BLaER1 treated with 17β-estradiol and CSF1 and Interleukin-3, amounts not matched to agents 10 nM and 100 nM (cell line): ENCODE measurements around the gene HOXB5.
A peak's percentile ranks its signal among the peaks of the same experiment; 100 is the strongest.

Experiments used
- H3K27ac ChIP-seq, 11 experiments: shearing (Covaris generic); formaldehyde crosslinking; 2 replicates each; pipeline ENCODE4 v1.8.1; 2022
- H3K27me3 ChIP-seq, 11 experiments: shearing (Covaris generic); formaldehyde crosslinking; 2 replicates each; pipeline ENCODE4 v1.8.1; 2022
- H3K36me3 ChIP-seq, 11 experiments: shearing (Covaris generic); formaldehyde crosslinking; 2 replicates each; pipeline ENCODE4 v1.8.1; 2022
- H3K4me1 ChIP-seq, 10 experiments: shearing (Covaris generic); formaldehyde crosslinking; 2 replicates each; pipeline ENCODE4 v1.8.1; 2022
- H3K4me2 ChIP-seq, 11 experiments: shearing (Covaris generic); formaldehyde crosslinking; 2 replicates each; pipeline ENCODE4 v1.8.1; 2022
- H3K4me3 ChIP-seq, 10 experiments: shearing (Covaris generic); formaldehyde crosslinking; 2 replicates each; pipeline ENCODE4 v1.8.1; 2022
- H3K9ac ChIP-seq, 11 experiments: shearing (Covaris generic); formaldehyde crosslinking; 2 replicates each; pipeline ENCODE4 v1.8.1; 2022
- H3K9me3 ChIP-seq, 11 experiments: shearing (Covaris generic); formaldehyde crosslinking; replicated peaks in 1 of 11; 2 replicates each; pipeline ENCODE4 v1.8.1; 2022
- H4K20me1 ChIP-seq, 11 experiments: shearing (Covaris generic); formaldehyde crosslinking; 2 replicates each; pipeline ENCODE4 v1.8.1; 2022
- Cebpa-rat ChIP-seq, 11 experiments: shearing (Covaris generic); IDR thresholded peaks; 2 replicates each; pipeline ENCODE4 v1.8.1; 2022

The HOXB5 gene

GRCh38 chr17:48593126-48593829, at the start of gene HOXB5:
TSS of gene HOXB5 (minus strand) at chr17:48593779. CDS start at chr17:48593682, 97 bp downstream.
- Histone ChIP-seq H3K9me3 (peaks cover 0 to 12% (median 9%) of the 10 kb centered on the region in 11 experiments; a peak in 13 of 22 replicates), H3K36me3 (no peaks in the 10 kb centered on the region), H3K27ac (no peak within 1 kb of the TSS), H4K20me1 (peaks cover 0 to 96% (median 87%) of the 10 kb centered on the region in 11 experiments; a peak in 18 of 22 replicates), H3K9ac (no peak within 1 kb of the TSS), H3K4me3 (peak within 1 kb of the TSS in 4 of 10 experiments; percentile 8 to 44 (median 40); a peak in 6 of 20 replicates), H3K27me3 (peaks cover 98 to 100% (median 100%) of the 10 kb centered on the region in 11 experiments), H3K4me1 (peaks cover 0 to 8% (median 4%) of the 10 kb centered on the region in 10 experiments; a peak in 8 of 20 replicates), H3K4me2 (peak within 1 kb of the TSS in 7 of 11 experiments; percentile 4 to 97 (median 38); a peak in 11 of 22 replicates)
- no peak for TF ChIP-seq Cebpa-rat (IDR thresholded peaks at IDR 0.05)

- Histone ChIP-seq H3K4me3 (no peak overlapping the region), H3K9me3 (peaks cover 0 to 16% (median 0%) of the 10 kb centered on the region in 11 experiments; a peak in 7 of 22 replicates), H4K20me1 (peaks cover 0 to 89% (median 67%) of the 10 kb centered on the region in 11 experiments; a peak in 16 of 22 replicates), H3K36me3 (no peaks in the 10 kb centered on the region), H3K4me2 (no peak overlapping the region), H3K4me1 (peaks cover 4 to 14% (median 11%) of the 10 kb centered on the region in 10 experiments; a peak in 13 of 20 replicates), H3K27me3 (peaks cover 100% of the 10 kb centered on the region in 11 experiments), H3K27ac (no peak overlapping the region), H3K9ac (no peak overlapping the region)
- no peak for TF ChIP-seq Cebpa-rat (IDR thresholded peaks at IDR 0.05)
Measured at GRCh38 chr17:48642843-48643696, 49.5 kb upstream of the HOXB5 start.

DNA sequence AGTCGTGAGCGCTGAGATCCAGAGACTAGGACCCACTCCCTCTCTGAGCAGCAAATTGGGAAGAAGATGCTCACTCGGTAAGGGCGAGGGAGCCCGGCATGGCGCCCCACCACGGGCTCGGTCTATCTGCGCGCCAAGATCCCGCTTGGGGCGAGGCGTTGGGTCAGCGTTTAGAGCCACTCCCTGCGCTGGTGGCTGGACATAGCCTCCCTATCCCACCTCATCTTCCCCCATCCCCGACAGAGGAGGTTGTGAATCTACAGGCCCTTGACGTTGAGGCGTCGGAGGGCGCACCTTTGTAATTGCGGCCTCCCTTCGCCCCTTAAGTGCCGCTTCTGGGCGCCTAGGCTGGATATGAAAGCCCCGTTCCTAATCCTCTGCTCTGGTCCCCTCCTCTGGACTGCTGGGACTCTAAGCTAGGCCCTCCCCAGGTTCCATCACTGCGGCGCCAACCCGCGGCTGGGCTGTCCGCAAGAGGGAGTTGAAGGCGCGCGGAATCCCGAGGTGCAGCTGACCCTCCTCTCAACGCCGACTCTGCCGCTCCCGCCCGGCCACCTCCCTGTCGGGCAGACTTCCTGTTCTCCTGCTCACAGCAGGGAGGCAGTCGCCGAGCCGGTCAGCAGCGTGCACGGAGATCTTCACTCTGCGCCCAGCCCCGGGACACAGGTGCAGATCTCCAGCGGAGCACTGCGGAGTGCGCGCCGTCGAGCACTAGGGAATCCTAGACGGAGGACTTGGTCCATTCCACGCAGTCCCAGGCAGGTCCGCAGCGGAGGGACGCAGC, 48.7 kb upstream of the HOXB5 start:
- Histone ChIP-seq H3K9ac (no peak overlapping the region), H3K4me1 (peaks cover under 1 to 9% (median 7%) of the 10 kb centered on the region in 10 experiments; a peak in 13 of 20 replicates), H3K4me2 (no peak overlapping the region), H3K27ac (no peak overlapping the region), H4K20me1 (peaks cover 0 to 91% (median 73%) of the 10 kb centered on the region in 11 experiments; a peak in 16 of 22 replicates), H3K27me3 (peaks cover 100% of the 10 kb centered on the region in 11 experiments), H3K9me3 (peaks cover 0 to 16% (median 0%) of the 10 kb centered on the region in 11 experiments; a peak in 7 of 22 replicates), H3K4me3 (no peak overlapping the region), H3K36me3 (no peaks in the 10 kb centered on the region)
- no peak for TF ChIP-seq Cebpa-rat (IDR thresholded peaks at IDR 0.05)

DNA sequence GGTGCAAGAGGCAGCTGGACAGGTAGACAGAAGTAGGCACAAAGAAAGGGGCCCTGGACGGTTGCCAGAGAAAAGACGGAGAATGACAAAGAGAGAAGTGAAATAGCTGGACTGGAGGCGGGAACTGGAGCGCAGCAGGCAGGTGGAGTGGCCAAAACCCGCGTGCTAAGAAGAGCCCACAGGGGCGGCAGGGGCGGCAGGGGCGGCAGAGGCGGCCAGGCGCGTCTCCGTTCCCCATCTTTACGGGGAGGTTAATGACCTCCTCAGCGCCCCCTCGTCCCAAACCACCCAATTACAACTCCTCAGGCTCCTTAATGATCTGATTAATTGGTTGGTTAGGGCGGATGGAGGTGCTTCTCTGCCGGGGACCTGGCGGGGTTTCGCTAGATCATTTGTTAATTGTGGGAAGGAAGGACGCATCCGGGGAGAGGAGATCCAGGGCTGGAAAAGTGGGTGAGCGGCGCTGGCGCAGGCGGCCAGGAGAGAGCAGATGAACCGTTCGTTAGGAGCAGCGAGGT, 48.0 kb upstream of the HOXB5 start:
- H3K27ac ChIP-seq, result no peak overlapping the region
- H3K36me3 ChIP-seq, result no peaks in the 10 kb centered on the region
- no peak overlapping the region for H3K4me2 ChIP-seq
- no peak for TF ChIP-seq Cebpa-rat (IDR thresholded peaks at IDR 0.05)
- peaks cover 100% of the 10 kb centered on the region in 11 experiments for H3K27me3 ChIP-seq
- peaks cover 0 to 6% (median 5%) of the 10 kb centered on the region in 10 experiments; a peak in 12 of 20 replicates for H3K4me1 ChIP-seq
- H4K20me1 ChIP-seq, result peaks cover 0 to 92% (median 78%) of the 10 kb centered on the region in 11 experiments; a peak in 16 of 22 replicates
- no peak overlapping the region for H3K9ac ChIP-seq
- H3K4me3 ChIP-seq, result no peak overlapping the region
- H3K9me3 ChIP-seq, result peaks cover 0 to 16% (median 0%) of the 10 kb centered on the region in 11 experiments; a peak in 7 of 22 replicates

DNA sequence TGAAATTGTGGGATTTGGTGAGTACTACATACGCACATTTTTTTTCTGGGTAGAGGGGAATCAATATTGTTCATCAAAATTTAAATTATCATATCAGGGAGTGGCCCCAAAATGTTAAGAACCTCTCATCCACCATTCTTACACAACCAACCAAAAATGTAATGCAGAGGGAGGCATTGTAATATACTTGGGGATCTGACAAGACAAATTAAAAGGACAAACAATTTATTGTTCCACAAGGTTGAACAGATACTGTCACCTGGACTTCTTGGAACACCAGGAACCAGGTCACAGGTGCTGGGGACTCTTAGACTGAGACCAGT, 47.2 kb upstream of the HOXB5 start:
- no peak overlapping the region for H3K9ac ChIP-seq
- H3K36me3 ChIP-seq, result no peaks in the 10 kb centered on the region
- H3K4me1 ChIP-seq, result peaks cover 0 to 5% (median 0%) of the 10 kb centered on the region in 10 experiments; a peak in 1 of 20 replicates
- H3K9me3 ChIP-seq, result peaks cover 0 to 16% (median 0%) of the 10 kb centered on the region in 11 experiments; a peak in 7 of 22 replicates
- no peak overlapping the region for H3K4me2 ChIP-seq
- no peak overlapping the region for H3K4me3 ChIP-seq
- peaks cover 0 to 91% (median 75%) of the 10 kb centered on the region in 11 experiments; a peak in 15 of 22 replicates for H4K20me1 ChIP-seq
- H3K27ac ChIP-seq, result no peak overlapping the region
- peaks cover 100% of the 10 kb centered on the region in 11 experiments for H3K27me3 ChIP-seq
- TF ChIP-seq Cebpa-rat (IDR thresholded peaks at IDR 0.05), result no peak

- TF ChIP-seq Cebpa-rat (IDR thresholded peaks at IDR 0.05), result no peak
- Histone ChIP-seq H3K9ac (no peak overlapping the region), H3K27me3 (peaks cover 100% of the 10 kb centered on the region in 11 experiments), H3K9me3 (peaks cover 0 to 16% (median 0%) of the 10 kb centered on the region in 11 experiments; a peak in 7 of 22 replicates), H3K4me2 (no peak overlapping the region), H3K36me3 (no peaks in the 10 kb centered on the region), H3K27ac (no peak overlapping the region), H3K4me3 (no peak overlapping the region), H3K4me1 (peaks cover 0 to 5% (median 0%) of the 10 kb centered on the region in 10 experiments; a peak in 1 of 20 replicates), H4K20me1 (peaks cover 0 to 91% (median 75%) of the 10 kb centered on the region in 11 experiments; a peak in 15 of 22 replicates)
Measured at GRCh38 chr17:48639982-48640857, 46.6 kb upstream of the HOXB5 start.

GRCh38 chr17:48639136-48639535, 45.6 kb upstream of the HOXB5 start:
- Histone ChIP-seq H3K4me2 (no peak overlapping the region), H3K27me3 (peaks cover 100% of the 10 kb centered on the region in 11 experiments), H3K36me3 (no peaks in the 10 kb centered on the region), H4K20me1 (peaks cover 0 to 92% (median 73%) of the 10 kb centered on the region in 11 experiments; a peak in 15 of 22 replicates), H3K4me1 (peaks cover 0 to 5% (median 0%) of the 10 kb centered on the region in 10 experiments; a peak in 1 of 20 replicates), H3K27ac (no peak overlapping the region), H3K9ac (no peak overlapping the region), H3K4me3 (no peak overlapping the region), H3K9me3 (peaks cover 0 to 17% (median 0%) of the 10 kb centered on the region in 11 experiments; a peak in 7 of 22 replicates)
- no peak for TF ChIP-seq Cebpa-rat (IDR thresholded peaks at IDR 0.05)
